ENCODE measurements around the gene ZNRF1.

ZNRF1 gene

DNA sequence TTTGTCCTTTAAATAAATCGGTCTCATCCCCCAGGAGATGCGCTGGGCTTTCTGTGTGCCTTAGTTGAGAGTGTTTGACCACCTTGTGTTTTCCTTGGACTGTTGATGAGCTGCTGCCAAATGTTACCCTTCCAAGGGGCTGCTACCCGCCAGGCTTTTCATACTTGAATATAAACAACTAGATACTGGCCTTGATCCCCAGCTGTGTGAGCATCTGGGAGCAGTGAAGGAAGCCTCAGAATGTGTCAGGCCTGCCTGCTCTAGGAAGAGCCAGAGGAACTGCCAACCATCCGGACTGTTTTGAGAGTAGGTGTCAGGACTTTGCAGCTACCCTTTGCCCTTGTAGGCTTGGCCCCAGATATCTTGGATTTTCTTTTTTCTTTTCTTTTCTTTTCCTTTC lies 60.0 kb downstream of the ZNRF1 start:
- DNase-seq (ENCODE audit: low read depth in 2 of 2, low spot score in 1 of 2) = no peak

- DNase-seq (ENCODE audit: low read depth in 2 of 2, low spot score in 1 of 2) = no peak
Observed at GRCh38 chr16:75059411-75059810, 60.6 kb downstream of the ZNRF1 start.

- DNase-seq (ENCODE audit: low read depth in 2 of 2, low spot score in 1 of 2) = no peak
Observed at GRCh38 chr16:75060723-75061122, 61.9 kb downstream of the ZNRF1 start.

- DNase-seq (ENCODE audit: low read depth in 2 of 2, low spot score in 1 of 2) = no peak
Observed at GRCh38 chr16:75061669-75062068, 62.8 kb downstream of the ZNRF1 start.

- DNase-seq (ENCODE audit: low read depth in 2 of 2, low spot score in 1 of 2) = no peak
Observed at GRCh38 chr16:75062135-75062975, 63.5 kb downstream of the ZNRF1 start.

DNA sequence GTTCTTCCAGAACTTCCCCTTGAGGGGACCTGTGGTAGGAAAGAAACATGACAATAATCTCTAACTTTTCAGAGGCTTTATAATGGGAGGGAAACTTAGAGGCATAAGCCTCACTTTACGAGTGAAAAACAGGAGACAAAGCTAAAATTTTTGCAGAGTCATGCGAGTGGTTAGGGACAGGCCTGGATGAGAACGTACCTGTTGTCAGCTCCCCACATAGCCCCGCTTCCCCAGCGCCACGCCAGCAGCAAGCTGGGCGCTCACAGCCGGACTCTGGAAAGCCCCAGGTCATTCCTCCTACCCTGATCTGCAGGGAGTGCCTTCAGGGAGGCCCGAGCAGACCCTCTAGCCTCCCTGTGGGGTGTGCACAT lies 64.1 kb downstream of the ZNRF1 start:
- DNase-seq (ENCODE audit: low read depth in 2 of 2, low spot score in 1 of 2) = no peak

DNA sequence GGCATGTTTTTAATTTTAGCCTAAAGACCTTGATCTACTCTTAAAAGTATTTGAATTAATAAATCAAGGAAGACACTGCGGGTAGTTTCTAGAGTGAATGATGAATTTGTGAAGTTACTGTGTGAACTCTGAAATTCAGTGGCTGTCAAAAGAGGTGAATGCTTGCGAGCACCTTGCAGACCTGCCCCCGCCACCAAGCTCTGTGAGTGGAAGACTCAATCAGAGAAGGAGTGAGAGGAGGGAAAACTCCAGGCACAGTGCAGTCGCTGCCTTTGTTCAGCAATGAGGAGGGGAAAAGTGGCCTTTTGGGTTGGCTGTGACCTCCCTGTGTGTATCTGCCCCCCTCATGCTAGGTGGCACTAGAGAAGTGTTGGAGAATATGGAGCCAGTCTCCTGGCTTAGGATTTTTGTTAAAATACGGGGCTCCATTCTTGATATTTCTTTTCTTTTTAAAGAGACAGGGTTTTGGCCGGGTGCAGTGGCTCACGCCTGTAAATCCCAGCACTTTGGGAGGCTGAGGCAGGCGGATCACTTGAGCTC lies 64.8 kb downstream of the ZNRF1 start:
- DNase-seq (ENCODE audit: low read depth in 2 of 2, low spot score in 1 of 2) = no peak

- no peak for DNase-seq (ENCODE audit: low read depth in 2 of 2, low spot score in 1 of 2)
Observed at GRCh38 chr16:75064403-75065148, 65.8 kb downstream of the ZNRF1 start.

DNA sequence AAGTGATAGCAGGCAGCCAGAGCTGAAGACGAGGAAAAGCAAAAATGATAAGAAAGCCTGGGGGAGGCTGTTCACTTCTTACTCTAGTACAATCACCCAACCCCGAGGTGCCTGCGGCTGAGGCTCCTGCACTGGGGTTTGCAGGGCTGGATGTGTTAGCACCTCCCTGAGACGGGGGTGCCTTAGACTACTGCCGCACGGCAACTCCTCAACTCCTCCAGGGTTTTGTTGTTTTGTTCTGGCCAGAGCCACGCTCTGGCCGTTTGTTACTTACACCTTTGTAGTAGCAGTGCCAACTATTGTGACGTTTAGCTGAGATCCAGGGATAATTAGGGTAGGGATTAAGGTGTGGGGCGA lies 66.3 kb downstream of the ZNRF1 start:
- DNase-seq (ENCODE audit: low read depth in 2 of 2, low spot score in 1 of 2) = peak in 1 of 2 donors; percentile 13

DNA sequence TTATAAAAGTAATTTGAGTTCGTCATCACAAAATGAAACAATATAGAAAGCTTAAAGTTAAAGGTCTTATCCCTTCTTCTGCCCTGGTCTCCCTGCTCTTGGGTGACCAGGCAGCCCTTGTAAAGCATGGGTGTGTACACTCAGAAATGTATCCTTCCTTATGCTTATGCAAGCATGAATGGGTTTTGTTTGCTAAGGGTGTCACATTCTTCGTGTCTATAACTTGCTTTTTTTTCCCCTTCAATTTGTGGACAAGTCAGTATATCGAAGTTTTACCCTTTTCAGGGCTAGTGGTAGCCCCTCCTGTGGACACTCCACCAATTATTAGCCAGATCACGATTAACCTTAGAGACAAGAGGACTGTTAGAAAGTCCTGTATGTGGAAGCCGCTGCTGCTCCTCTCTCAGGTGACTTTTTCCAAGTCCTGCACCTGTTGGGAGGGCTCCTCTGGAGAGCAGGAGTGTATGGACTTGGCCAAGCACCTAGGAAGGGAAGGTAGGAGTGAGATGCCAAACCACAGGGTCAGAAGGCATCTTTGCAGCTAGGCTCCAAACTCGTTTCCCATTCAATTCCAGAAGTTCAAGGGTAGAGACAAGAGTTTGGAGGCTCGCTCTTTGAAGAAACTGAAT lies 66.8 kb downstream of the ZNRF1 start:
- DNase-seq (ENCODE audit: low read depth in 2 of 2, low spot score in 1 of 2) = no peak

- no peak for DNase-seq (ENCODE audit: low read depth in 2 of 2, low spot score in 1 of 2)
Observed at GRCh38 chr16:75066861-75067447, 68.1 kb downstream of the ZNRF1 start.

DNA sequence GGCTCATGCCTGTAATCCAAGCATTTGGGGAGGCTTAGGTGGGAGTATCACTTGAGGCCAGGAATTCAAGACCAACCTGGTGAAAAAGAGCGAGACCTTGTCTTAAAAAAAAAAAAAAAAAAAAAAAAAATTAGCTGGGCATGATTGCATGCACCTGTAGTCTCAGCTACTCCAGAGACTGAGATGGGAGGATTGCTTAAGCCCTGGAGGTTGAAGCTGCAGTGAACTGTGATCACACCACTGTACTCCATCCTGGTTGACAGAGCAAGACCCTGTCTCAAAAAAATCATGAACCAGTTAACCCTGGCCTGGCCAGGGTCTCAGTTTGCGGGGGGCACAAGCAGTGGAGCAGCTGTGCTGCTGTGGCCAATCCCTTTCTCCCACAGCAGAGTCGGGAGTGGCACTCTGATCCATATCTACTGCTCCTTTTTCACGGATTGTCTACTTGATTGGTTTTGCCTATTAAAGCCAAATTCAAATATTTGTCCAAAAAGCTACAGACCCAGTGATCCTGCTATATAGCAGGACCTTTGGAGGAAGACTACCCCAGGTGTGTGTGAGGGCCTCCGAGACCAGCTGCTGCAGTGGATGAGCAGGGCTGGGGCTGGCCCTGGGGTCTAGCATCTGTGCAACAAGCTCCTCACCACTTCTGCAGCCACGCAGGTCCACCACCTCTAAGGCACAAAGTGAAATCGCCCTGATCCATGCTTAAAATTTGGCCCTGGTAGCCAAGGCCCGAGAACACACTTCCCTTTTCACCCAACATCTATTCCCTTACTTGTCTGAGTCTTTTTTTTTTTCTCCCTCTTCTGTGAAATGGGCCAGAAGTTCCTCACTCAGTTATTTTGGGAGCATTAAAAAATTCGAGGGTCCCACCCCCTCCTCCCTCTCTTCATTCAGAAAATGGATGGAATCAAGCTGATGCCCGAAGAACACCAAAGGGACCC lies 69.5 kb downstream of the ZNRF1 start:
- DNase-seq (ENCODE audit: low read depth in 2 of 2, low spot score in 1 of 2) = no peak

DNA sequence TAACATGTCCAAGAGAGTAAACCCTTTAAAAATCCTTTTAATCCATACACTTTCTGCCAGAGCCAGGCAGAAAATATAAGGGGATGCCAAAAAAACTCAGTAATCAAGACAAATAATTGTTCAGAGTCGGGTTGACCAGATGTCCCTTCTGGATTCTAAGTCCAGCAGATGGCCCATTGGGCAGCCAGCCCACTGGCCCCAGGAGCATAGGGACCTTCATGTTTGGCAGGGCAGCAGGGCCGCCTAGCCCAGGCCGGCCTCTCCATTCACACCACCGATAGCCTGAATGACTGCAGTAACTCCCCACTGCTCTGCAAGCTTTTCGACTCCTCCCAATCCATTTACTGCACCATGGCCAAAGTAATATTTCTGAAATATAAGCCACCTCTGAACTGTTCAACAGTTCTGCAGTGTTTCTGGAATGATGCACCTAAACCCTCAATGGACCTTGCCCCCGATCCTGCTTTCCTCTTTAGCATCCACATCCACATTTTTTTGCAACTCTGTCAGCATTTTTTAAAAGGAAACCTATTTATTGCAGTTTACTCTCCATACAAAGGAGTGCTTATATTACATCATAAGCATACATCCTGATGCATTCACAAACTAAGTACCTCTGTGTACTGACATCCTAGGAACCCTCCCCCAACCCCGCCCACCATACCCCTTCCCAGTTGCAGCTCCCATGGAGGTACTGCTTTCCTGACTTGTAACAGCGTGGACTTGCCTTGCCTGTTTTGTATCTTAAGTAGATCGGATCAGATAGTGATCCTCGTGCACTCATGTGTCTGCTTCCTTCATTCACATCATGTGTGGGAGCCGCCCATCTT lies 71.4 kb downstream of the ZNRF1 start:
- no peak for DNase-seq (ENCODE audit: low read depth in 2 of 2, low spot score in 1 of 2)

- no peak for DNase-seq (ENCODE audit: low read depth in 2 of 2, low spot score in 1 of 2)
Observed at GRCh38 chr16:75071621-75072020, 72.8 kb downstream of the ZNRF1 start.

DNA sequence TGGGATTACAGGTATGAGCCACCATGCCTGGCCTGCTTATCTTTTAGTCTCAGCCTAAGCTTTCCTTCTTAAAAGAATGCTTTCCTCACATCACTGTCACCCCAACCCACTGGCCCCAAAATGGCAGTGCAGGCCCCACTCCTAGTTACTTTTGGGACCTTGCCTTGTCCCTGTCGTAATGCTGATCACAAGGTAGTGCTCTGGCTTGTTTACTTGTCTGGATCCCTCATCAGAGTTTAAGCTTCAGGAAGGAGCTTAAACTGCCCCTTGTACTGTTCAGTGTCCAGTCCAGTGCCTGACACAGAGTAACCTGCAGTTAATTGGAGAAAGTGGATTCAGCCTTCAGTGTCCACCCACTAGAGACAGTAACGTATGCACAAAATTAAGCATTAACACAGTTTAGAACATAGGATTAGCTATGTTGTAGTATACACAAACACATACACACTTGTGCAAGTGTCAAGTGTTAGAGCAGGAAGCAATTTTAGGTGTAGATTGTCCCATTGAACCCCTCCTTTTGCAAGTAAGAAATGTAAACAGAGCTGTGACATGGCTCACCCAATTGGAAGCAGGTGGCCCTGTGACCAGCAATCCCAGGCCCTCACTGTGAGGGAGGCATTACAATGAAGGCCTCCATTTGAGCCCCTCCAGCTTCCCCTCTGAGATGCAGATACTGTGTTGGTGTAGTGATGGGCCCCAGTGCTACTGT lies 73.6 kb downstream of the ZNRF1 start:
- no peak for DNase-seq (ENCODE audit: low read depth in 2 of 2, low spot score in 1 of 2)

DNA sequence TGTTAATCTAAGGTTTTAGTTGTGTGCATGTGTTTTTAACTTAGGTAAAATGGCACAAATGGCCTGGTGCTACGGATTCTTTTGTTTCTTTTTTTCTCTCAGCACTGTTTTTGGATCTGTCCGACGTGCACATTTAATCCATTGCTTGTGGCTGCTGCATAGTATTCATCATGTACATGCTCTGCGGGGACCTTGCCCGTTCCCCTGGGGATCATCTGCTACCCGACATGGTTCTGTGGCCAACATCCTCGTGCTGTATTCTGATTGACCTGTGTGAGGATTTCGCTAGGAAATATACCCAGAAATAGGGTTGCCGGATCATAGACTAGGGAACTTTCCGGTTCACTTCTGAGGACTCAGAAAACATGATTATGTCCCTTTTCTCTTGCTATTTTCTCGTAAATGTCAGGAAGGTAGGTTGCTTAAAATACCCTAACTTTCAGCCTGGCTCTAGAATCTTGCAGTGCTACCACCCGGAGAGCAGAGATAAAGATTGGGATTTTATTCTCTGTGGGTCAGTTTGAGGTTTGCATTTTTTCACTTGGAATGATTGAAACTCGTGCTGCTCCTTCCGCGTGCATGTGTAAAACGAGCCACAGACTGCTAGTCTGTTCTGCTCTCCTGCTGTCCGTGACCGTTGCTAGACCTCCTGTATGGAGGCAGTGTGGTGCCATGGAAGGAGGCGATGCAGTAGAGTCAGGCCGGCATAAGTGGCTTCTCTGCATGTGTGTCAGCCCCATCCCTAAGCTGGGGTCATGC lies 74.9 kb downstream of the ZNRF1 start:
- DNase-seq (ENCODE audit: low read depth in 2 of 2, low spot score in 1 of 2) = no peak

- DNase-seq (ENCODE audit: low read depth in 2 of 2, low spot score in 1 of 2) = no peak
Observed at GRCh38 chr16:75074304-75074793, 75.5 kb downstream of the ZNRF1 start.
